GM12878 (cell line): Measurements from ENCODE around the gene EXOC4.

ENCODE experiments used
- EZH2 ChIP-seq: IDR thresholded peaks from 2 replicates; pipeline ENCODE4 v1.6.1; 2012; ENCODE audit warnings: low read depth, mild to moderate bottlenecking, control low read depth, inconsistent platforms, low read length, borderline replicate concordance; ENCODE audit not compliant: control insufficient read depth
- KAT2A ChIP-seq: conservative IDR thresholded peaks from 2 replicates; pipeline ENCODE4 v1.6.1; 2011; ENCODE audit warnings: low read depth, low read length; ENCODE audit not compliant: control insufficient read depth
- LARP7 ChIP-seq: fragments of 450-650 bp; IDR thresholded peaks from 2 replicates; pipeline ENCODE4 v1.6.1; 2017; ENCODE audit warnings: mild to moderate bottlenecking
- MTA2 ChIP-seq: fragments of 450-650 bp; IDR thresholded peaks from 2 replicates; pipeline ENCODE4 v1.6.1; 2016; ENCODE audit warnings: low read depth, mild to moderate bottlenecking, moderate library complexity
- MYC ChIP-seq: IDR thresholded peaks from 2 replicates; pipeline ENCODE4 v1.6.1; 2011; ENCODE audit warnings: mild to moderate bottlenecking, low read length, moderate library complexity, inconsistent platforms; ENCODE audit not compliant: insufficient read depth, insufficient replicate concordance, insufficient read length, severe bottlenecking
- POLR2A ChIP-seq: IDR thresholded peaks from 2 replicates; pipeline ENCODE4 v1.6.1; 2011; ENCODE audit warnings: low read depth, mild to moderate bottlenecking, low read length
- RFX5 ChIP-seq: IDR thresholded peaks from 2 replicates; pipeline ENCODE4 v1.6.1; 2011; ENCODE audit warnings: low read depth, low read length, improper control_type of control experiment
- SIX5 ChIP-seq: IDR thresholded peaks from 2 replicates; pipeline ENCODE4 v1.6.1; 2011; ENCODE audit warnings: mild to moderate bottlenecking, low read depth, low read length, moderate library complexity; ENCODE audit not compliant: severe bottlenecking
- SMARCA5 ChIP-seq: fragments of 450-650 bp; IDR thresholded peaks from 2 replicates; pipeline ENCODE4 v1.6.1; 2017; ENCODE audit warnings: mild to moderate bottlenecking
- SRF ChIP-seq, 2 experiments: IDR thresholded peaks; 2 replicates each; pipeline ENCODE4 v1.6.1; 2011; ENCODE audit warnings: low read depth in 2 of 2, low read length in 2 of 2, mild to moderate bottlenecking in 1 of 2, moderate library complexity in 1 of 2
- TF ChIP-seq, protein P1 (sequence below), 3 experiments: IDR thresholded peaks in 2 of 3; conservative IDR thresholded peaks in 1 of 3; 2 replicates each; pipeline ENCODE4 v1.5.1; 2011; ENCODE audit warnings: low read depth in 3 of 3, low read length in 3 of 3, mild to moderate bottlenecking in 3 of 3, control low read depth in 2 of 3, moderate library complexity in 2 of 3, inconsistent platforms in 1 of 3, mixed read lengths in 1 of 3; ENCODE audit not compliant: control insufficient read depth in 2 of 3, insufficient read depth in 1 of 3; ENCODE audit errors: extremely low read depth in 1 of 3
- TF ChIP-seq, protein P2 (sequence below): IDR thresholded peaks from 2 replicates; pipeline ENCODE4 v1.6.1; 2011; ENCODE audit warnings: low read depth, low read length, improper control_type of control experiment, borderline replicate concordance
- TF ChIP-seq, protein P3 (sequence below): IDR thresholded peaks from 2 replicates; pipeline ENCODE4 v1.6.1; 2012; ENCODE audit warnings: low read depth, low read length, improper control_type of control experiment

DNA sequence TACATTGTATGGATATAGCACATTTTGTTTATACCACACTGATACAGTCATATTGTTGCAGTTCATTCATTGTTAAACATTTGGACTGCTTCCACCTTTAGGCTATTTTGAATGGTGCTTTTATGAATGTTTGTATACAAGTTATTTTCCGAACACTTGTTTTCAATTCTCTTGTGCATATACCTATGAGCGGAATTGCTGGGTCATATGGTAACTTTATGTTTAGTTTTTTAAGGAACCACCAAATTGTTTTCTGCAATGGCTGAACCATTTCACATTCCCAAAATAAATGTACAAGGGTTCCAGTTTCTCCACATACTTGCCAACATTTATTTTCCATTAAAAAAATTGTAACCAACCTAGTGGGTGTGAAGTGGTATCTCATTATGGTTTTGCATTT is 4.0 kb upstream of the EXOC4 start:
- TF ChIP-seq MTA2 (no peak), EZH2 (no peak), SMARCA5 (no peak), RFX5 (no peak), SRF (IDR thresholded peaks at IDR 0.05; ENCODE audit: low read depth in 2 of 2, low read length in 2 of 2) (no peak), SIX5 (no peak), POLR2A (no peak), KAT2A (no peak), LARP7 (no peak), MYC (no peak)
- TF ChIP-seq, protein P1, sequence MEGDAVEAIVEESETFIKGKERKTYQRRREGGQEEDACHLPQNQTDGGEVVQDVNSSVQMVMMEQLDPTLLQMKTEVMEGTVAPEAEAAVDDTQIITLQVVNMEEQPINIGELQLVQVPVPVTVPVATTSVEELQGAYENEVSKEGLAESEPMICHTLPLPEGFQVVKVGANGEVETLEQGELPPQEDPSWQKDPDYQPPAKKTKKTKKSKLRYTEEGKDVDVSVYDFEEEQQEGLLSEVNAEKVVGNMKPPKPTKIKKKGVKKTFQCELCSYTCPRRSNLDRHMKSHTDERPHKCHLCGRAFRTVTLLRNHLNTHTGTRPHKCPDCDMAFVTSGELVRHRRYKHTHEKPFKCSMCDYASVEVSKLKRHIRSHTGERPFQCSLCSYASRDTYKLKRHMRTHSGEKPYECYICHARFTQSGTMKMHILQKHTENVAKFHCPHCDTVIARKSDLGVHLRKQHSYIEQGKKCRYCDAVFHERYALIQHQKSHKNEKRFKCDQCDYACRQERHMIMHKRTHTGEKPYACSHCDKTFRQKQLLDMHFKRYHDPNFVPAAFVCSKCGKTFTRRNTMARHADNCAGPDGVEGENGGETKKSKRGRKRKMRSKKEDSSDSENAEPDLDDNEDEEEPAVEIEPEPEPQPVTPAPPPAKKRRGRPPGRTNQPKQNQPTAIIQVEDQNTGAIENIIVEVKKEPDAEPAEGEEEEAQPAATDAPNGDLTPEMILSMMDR (IDR thresholded peaks at IDR 0.05 in 2 of 3, conservative IDR thresholded peaks at IDR 0.05 in 1 of 3; ENCODE audit: control insufficient read depth in 2 of 3, extremely low read depth in 1 of 3, insufficient read depth in 1 of 3, low read depth in 3 of 3, low read length in 3 of 3): no peak
- TF ChIP-seq, protein P2, sequence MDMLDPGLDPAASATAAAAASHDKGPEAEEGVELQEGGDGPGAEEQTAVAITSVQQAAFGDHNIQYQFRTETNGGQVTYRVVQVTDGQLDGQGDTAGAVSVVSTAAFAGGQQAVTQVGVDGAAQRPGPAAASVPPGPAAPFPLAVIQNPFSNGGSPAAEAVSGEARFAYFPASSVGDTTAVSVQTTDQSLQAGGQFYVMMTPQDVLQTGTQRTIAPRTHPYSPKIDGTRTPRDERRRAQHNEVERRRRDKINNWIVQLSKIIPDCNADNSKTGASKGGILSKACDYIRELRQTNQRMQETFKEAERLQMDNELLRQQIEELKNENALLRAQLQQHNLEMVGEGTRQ: no peak
- TF ChIP-seq, protein P3, sequence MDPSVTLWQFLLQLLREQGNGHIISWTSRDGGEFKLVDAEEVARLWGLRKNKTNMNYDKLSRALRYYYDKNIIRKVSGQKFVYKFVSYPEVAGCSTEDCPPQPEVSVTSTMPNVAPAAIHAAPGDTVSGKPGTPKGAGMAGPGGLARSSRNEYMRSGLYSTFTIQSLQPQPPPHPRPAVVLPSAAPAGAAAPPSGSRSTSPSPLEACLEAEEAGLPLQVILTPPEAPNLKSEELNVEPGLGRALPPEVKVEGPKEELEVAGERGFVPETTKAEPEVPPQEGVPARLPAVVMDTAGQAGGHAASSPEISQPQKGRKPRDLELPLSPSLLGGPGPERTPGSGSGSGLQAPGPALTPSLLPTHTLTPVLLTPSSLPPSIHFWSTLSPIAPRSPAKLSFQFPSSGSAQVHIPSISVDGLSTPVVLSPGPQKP: no peak
